HCEC 1CT (cell line): Measurements from ENCODE around the gene EVX2.

Experiments used
- DNase-seq: peaks from one replicate; pipeline ENCODE4 v3.0.0-alpha.2; 2017

EVX2 gene

DNA sequence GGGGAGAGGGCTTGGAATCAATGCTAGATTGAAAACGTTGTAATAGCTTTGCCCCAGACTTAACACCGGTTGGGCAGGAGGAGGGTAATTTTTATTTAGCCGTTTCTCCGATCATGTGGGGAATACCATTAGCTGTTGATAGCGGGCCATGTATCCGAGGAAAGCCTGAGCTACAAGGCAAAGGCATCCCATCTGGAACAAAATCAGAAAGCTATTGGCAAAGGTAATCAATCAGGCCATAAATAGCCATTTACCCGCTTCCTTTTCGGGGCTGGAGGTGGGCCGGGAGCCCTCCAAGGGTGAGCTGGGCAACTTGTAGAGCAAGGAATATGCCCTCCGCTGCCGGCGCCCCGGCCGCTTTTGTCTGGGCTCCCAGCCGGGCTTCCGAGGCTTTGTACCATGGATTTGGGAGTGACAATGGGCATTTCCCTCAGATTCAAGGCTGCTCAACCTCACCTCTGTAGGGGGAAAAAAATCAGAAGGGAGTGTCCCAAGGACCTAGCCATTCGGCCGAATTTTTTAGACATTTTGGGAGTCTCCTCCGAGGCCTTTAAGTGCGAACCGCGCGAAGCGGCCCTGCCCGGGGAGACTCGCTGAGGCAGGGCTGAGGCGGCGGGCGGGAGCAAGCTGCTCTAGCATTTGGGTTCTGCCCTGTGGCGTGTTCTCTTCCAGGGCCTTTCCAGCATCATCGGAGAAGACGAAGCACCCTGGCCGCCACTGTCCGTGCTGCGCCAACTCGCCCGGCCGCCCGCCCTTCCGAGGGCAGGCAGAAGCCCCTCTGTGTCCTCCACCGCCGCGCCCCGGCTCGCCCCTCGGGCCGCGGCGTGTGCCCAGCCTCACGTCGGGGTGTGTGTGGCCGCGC lies 37.7 kb upstream of the EVX2 start:
- DNase-seq, result no peak

DNA sequence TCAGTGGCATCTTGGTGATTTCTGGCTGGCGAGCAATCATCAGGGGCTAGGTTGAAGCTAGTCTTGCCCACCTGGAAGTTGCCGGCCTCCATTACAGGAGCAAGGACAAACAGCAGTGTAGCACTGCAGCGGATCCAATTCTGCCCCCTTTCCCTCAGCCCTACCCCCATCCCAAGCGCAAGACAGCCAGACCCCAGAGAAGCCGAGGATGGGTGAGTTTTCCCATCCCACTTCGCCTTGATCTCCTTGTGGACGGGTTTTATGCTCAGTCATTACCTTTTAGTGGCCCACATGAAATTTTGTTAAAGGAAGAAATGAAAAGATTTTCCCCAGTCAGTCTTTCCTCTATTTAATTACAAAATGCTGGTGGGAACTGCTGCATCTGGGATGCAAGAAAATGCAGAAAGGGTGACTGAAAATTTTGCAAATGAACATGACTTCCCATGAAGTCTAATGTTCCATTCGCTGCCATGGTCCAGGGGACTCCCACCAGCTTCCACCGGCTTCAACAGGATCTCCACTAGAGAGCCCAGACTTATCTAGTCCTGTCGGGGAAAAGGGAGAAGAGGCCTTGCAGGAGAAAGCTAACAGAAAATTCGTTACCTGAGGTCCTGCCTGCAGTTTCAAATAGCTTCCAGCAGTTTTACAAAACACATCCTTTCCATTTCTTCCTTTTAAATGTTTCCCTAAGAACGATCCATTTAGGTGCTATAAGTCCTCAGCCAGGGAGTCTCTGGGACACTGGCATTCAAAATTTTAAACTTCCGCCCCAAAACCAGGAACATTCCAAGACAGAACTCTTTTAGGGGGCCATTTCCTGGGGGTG lies 36.8 kb upstream of the EVX2 start:
- no peak for DNase-seq

DNA sequence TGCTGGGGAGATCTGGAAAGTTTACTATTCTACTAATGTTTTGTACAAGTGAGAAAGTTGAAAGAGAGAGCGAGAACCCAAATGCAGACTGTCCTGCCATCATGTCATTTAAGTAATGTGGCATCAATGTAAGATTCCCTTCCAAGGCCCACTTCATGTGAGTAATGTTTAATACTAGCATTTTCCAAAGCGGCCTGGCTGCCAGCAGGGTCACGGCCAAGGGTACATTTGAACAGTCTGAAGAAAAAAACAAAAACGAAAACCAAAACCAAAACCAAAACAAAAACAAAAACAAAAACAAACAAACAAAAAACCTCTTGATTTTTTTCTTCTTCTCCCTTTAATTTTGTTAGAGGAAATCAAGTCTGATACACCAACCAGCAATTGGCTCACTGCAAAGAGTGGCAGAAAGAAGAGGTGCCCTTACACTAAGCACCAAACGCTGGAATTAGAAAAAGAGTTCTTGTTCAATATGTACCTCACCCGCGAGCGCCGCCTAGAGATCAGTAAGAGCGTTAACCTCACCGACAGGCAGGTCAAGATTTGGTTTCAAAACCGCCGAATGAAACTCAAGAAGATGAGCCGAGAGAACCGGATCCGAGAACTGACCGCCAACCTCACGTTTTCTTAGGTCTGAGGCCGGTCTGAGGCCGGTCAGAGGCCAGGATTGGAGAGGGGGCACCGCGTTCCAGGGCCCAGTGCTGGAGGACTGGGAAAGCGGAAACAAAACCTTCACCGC lies 35.0 kb upstream of the EVX2 start:
- no peak for DNase-seq

DNA sequence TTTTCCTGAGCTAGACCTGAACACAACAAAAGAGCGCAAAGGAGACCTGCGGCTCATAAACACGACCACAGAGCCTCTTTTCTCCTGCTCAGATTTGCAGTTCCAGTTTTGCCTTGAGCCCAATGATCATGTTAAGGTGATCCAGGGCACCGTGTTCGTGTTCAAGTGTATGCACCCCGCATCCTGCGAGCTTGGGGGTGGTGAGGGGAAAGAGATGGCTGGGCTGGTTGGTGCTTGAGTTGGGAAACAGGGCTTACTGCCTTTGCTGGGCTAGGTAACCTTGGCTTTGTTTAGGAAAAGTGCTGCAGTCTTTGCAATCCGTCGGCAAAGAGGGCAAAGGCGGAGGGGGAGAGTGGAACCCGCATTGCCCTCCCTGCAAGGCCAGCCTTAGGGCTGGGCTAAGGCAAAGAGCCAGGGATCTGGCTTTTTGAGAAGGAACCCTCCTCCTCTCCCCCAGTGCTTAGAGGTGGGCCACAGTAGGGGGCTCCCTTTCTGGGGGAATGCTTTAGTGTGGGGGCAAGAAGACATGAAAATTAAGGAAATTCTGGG lies 34.1 kb upstream of the EVX2 start:
- DNase-seq, result no peak

DNA sequence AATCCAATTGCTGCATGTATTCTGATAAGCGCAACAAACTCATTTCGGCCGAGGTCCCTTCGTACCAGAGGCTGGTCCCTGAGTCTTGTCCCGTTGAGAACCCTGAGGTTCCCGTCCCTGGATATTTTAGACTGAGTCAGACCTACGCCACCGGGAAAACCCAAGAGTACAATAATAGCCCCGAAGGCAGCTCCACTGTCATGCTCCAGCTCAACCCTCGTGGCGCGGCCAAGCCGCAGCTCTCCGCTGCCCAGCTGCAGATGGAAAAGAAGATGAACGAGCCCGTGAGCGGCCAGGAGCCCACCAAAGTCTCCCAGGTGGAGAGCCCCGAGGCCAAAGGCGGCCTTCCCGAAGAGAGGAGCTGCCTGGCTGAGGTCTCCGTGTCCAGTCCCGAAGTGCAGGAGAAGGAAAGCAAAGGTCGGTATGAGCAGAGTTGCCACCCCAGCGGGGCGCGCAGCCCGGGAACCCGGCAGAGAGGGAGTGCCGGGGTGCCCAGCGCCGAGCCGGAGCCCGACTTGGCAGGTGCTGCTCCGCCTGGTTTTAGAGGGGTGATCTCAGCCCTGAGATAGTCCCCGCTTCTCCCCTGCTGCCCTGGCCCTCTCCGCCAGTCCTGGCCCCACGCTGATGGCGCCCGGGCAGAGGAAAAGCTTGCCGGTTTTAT lies 33.5 kb upstream of the EVX2 start:
- DNase-seq, result no peak

DNA sequence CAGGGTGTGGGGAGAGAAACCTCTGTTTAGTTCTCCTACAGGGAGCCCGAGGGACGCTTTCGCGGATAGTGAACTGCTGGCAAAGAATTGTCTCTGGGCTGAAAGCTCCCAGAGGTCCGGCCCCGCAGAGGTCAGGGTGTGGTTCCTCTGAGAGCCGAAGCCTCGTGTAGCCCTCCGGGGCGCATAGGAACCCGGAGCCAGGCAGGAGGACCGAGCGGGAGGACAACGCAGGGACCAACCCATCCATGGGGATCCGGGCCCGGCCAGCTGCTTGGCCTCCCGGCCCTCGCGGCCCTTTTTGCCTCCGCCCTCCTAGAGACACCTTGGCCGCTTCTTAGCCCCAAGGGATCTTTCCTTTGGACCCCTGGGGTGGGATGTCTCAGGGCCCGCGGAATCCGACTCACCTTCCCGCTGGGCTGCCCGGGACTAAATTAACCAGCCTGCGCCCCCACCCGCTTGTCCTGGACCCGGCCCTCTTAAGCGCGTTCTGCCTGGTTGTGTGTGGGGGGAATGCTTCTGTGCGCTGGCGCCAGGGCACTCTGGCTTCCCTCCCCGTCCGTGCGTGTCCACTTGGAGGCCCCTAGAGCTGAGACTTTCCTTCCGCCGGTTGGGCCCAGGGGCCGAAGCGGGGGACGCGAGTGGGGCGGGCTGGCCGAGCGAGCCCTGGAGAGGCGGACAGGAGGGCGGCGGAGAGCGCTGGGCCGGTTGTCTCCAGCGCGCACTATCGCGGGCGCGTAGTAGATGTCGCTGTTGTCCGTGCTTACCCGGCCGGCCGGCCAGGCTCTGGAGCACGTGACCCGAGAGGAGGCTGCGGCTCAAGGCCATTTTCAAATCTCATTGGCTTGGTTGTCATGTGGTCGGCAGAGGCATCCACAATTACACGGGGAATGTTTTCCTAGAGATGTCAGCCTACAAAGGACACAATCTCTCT lies 32.4 kb upstream of the EVX2 start, which contains the start of gene HOXD10:
Gene HOXD10 (plus strand): TSS at position 896 of the 931 bp plus-strand sequence. CDS start 56 bp downstream, outside the sequence.
- DNase-seq, result no peak

DNA sequence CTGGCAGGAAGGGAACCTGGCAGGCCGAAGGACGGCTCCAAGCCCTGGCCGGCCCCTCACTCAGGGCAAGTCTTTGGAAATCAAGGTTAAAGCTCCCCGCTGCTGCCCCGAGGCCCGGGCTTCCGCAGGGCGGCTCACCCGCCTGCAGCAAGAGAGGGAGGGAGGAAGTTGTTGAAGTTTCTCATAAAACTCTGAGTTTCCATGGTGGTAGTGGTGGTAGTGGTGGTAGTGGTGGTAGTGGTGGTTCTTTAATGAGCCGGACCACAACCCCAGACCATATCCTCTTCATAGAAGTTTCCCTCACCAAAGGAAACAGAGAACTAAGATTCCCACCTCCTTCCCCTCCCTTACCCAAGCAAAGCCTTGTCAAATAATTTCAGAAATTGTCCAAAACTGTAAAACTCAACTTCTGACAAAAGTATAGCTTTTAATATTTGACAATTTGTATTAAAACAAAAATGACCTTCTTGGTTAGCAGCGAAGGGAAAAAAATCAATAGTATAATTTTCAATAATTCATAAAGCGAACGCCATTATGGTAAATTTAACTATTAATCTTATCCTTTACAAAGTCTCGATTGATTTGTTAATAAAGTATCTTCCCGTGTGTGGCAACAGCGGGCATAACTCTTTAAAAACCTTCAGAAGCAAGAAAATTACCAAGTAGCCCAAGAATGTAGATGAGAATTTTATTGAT lies 31.3 kb upstream of the EVX2 start:
- DNase-seq, result no peak

DNA sequence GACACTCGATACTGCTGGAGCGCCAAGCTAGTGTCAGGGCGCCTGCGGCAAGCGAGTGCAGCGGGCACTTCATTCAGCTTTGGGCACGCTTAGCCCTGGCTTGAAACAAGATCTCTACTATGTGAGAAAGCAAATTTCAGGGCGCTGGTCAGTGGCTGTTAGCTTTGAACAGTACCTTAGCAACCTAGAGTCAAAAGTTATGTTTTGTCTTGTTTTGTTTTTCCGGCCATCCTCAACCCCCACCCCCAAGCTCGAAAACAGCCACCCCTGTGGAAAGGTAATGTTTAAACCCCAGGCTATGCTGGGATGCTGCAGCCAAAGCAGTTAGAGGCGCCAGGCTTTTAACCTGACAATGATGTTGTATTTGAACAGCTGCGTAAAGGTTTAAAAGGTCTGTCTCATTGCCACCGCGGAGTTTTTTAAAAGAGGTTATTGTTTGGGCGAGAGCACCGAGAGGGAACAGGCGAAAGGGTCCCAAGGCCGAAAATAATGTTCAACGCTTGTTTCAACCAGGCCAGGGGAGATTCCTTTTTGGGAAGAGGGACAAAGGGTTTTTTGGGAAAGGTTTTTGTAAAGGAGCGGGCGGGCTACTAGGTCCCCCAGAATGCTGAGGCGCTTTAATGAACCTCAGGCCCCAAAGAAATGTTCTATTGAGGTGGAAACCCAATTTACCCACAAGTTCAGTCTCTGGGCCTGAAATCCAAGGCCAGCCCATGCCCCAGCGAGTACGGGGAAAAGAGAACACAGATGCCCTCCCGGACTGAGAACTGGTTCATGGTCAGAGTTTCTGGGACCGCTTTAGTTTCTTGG lies 30.6 kb upstream of the EVX2 start:
- DNase-seq, result no peak

DNA sequence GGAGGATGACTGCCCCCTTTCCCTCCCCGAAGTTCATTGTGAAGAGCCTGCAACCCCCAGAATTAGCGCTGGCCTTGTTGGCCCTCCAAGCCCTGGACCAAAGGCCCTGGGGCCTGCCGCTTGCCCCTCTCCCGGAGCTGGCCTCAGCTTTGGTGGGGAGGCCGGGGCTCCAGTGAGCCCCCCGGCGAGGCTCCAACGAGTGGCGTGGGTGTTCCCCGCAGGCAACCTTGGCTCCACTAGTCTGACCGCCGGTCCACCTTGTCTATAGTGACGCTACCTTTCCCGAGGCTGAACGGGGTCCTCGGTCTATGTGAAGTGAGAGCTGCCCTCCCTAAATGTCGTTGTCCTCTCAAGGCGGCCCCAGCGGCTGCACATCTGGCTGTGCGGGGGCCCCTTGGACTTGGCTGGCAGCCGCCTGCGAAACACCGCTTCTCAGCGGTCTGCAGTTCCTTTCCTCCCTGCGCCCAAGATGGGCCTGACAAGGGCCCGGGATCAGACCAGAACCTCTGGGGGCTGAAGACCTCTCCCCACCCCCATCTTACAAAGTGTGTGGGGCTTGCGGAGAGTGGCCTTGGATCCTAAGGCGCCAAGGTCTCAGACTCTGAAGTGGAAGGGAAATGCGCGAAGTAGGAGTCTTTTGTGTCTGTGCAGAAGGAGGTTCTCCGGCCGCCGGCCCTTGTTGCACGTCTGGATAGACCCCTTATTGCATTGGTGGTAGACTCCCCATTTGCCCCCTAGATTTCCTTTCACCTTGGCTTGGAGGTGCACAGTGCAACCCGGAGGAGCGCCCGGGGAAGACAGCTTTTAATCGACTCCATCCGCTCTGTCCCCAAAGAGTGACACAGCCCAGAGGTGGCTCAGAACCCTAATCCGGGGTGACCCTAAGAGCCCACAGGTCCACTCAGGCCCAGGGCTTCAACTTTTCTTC lies 28.9 kb upstream of the EVX2 start:
- no peak for DNase-seq

DNA sequence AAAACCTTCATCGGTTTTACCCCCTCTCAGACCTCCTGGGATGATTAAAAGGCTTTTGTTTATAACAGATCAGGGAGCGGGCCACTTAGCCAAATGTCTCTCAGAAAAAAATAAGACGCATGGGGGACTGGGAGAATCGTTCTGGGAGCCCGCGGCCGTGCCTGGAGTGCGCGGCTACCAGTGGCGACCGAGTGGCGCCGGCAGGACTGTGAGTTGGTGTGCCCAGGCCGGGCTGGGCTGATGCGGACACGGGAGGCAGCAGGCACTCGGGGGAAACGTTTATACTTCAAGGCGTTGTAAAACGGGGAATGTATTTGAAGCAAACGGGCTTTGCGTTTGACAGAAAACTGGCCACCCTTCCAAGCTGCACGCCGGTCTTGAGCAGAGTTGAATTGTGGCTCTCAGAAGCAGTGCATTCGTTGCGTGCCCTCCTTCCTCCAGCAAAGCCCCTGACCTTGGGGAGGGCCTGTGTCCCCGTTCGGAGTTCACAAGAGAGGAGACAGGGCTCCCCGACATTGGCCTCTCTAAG lies 28.1 kb upstream of the EVX2 start:
- no peak for DNase-seq

DNA sequence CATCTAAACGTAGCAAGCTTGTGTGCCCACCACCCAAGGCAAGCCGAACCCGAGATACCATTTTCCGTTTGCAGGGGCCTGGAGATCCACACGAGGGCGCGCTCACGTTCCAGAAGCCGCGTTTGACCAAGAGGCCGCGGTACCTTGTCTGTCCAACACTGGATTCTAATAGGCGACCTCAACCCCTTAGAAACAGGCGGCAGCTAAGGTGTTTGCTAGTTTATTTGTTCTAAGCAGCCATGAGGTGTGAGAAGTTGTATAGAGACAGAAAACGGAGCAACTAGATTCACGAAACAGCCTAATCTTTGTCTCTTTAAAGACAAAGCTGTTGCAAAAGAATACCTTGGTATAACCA lies 27.5 kb upstream of the EVX2 start:
- DNase-seq, result no peak

DNA sequence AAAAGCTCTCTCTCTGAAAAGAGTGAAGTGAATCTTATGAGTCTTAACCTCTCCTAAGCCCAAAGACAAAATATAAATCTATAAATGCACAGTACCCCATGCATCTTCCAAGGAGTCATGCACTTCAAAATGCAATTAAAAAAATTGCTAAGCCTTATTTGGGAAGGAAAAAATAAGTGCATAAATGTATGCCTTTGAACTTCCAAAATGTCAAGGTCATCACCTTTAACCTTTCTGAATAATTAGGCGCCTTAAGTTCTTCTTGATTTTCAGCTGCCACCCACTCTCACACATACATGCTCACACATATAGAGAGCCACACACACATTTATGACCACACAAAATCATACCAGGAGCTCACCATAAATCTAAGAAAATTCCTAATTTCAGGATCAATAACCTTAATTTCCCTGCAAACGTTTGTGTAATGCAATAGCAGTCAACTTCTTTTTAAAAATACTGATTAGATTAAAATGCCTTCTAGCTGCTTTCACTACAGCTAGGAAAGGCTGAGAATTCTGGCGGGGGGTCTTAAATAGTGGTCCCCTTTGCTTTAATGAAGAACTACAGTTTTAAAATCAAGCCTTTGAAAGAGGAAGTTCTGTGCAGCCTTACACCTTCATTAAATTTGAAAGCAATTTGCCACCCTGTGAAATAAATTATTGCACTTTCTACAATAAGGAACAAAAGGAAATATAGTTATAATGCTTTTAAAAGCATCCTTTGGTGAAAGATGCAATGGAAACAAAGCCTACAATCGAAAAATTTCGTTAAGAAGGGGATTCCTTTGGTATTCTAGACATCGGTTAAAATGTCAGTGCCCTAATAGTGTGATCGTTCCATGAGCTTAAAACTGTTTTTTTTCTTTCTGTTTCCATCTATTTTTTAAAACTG lies 26.9 kb upstream of the EVX2 start:
- no peak for DNase-seq

DNA sequence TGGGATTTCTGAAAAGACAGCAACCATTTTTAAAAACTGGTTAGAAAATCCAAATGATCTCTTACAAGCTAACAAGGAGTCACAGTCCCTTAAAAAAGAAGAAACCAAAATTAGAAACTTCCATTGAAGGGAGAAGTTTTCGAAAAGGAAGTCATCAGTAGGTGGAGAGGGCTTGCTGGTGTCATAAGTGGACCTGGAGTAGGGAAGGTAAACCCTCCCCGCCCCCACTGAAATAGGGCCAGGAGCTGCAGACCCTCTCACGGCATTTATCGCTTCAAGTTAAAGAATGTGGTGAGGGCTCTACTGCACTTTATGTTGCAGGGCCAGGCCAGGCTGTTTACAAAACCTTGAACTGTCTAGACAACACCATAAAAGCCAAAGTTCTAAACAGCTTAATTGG lies 26.2 kb upstream of the EVX2 start:
- no peak for DNase-seq

DNA sequence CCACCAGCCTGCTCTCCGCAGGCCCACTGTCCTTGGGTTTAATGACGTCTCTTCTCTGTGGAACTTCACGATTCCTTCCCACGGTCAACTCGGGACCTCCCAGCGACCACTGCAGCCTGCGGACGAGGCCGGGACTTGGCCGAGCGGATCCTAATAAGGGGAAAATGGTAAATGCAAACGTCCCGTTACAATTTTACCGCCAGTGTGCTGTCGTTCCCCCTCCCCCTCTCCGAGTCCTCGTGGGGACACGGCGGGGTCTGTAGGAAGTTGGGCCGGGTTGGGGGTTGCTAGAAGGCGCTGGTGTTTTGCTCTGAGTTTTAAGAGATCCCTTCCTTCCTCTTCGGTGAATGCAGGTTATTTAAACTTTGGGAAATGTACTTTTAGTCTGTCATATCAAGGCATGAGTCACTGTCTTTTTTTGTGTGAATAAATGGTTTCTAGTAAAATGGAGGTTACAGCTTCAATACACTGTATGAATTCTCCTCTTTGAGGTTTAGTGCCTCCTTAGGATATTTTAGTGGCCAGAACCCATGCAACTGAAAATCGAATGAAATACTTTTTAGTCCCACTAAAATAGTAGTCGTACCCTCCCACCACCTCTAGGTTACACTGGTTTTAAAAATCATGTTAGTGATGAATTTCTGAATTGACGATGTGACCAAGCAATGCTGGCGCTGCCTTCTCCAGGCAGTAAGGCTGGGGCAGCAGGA lies 25.6 kb upstream of the EVX2 start:
- no peak for DNase-seq

DNA sequence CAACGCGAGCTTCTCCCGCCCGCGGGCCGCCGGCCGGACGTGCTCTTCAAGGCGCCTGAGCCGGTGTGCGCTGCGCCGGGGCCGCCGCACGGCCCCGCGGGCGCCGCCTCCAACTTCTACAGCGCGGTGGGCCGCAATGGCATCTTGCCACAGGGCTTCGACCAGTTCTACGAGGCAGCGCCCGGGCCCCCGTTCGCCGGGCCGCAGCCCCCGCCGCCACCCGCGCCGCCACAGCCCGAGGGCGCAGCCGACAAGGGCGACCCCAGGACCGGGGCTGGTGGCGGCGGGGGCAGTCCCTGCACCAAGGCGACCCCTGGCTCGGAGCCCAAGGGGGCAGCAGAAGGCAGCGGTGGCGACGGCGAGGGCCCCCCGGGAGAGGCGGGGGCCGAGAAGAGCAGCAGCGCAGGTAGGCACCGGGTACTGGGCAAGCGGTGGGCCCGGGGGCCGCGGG lies 24.0 kb upstream of the EVX2 start:
- no peak for DNase-seq
